CD8-positive, alpha-beta memory T cell (primary cell): ENCODE data around the gene CASK. TPM values are rescaled to one million over a fixed set of nuclear protein-coding genes. Genes with fewer than 3 reads are reported as not detected.
"Not testable (repeated sequence)": the region's sequence is repeated elsewhere in the genome, so short reads cannot be mapped to it uniquely, and the experiment has no call there.

ENCODE experiments used
- CTCF ChIA-PET: fragments of 350-600 bp; sonication (Branson Sonifier 250); formaldehyde crosslinking; loops from one replicate; lab custom pipeline; 2021; ENCODE audit warnings: antibody characterized with exemption; lab: Charles Lee
- POLR2A ChIA-PET: fragments of 350-600 bp; sonication (Branson Sonifier 250); formaldehyde crosslinking; loops from one replicate; lab custom pipeline; 2021; ENCODE audit warnings: antibody characterized with exemption; lab: Charles Lee
- DNase-seq, 5 donors: peaks; one replicate each; pipeline versions ENCODE4 v3.0.0 to v3.0.0-alpha.2; 2020 to 2022; ENCODE audit warnings: mixed read lengths in 1 of 5
- H3K27ac ChIP-seq: one replicate; pipeline ENCODE4 v1.7.0; 2013; ENCODE audit warnings: low read depth, mild to moderate bottlenecking, low read length, moderate library complexity
- H3K27me3 ChIP-seq: 2 replicates; pipeline ENCODE4 v1.7.0; 2013; ENCODE audit warnings: low read length, mild to moderate bottlenecking; ENCODE audit not compliant: insufficient read depth, poor library complexity, severe bottlenecking
- H3K36me3 ChIP-seq: 2 replicates; pipeline ENCODE4 v1.7.0; 2013; ENCODE audit warnings: mild to moderate bottlenecking, low read length, moderate library complexity; ENCODE audit not compliant: insufficient read depth
- H3K4me1 ChIP-seq: 2 replicates; pipeline ENCODE4 v1.7.0; 2013; ENCODE audit warnings: mild to moderate bottlenecking, low read length, moderate library complexity; ENCODE audit not compliant: insufficient read depth
- H3K4me3 ChIP-seq: 2 replicates; pipeline ENCODE4 v1.7.0; 2013; ENCODE audit warnings: mild to moderate bottlenecking, low read length
- H3K9me3 ChIP-seq: 2 replicates; pipeline ENCODE4 v1.7.0; 2013; ENCODE audit warnings: mild to moderate bottlenecking, low read length
- H3K27ac Mint-ChIP-seq, 8 donors: one replicate each; pipeline ENCODE4 v1.8.0; 2020 to 2021; ENCODE audit warnings: mixed read lengths in 8 of 8, mild to moderate bottlenecking in 6 of 8, inconsistent platforms in 3 of 8, moderate library complexity in 3 of 8
- H3K27me3 Mint-ChIP-seq, 2 donors: one replicate each; pipeline ENCODE4 v1.8.0; 2020 to 2021; ENCODE audit warnings: mixed read lengths in 2 of 2, mild to moderate bottlenecking in 1 of 2, moderate library complexity in 1 of 2
- H3K36me3 Mint-ChIP-seq, 3 donors: one replicate each; pipeline ENCODE4 v1.8.0; 2020 to 2021; ENCODE audit warnings: mixed read lengths in 3 of 3, inconsistent platforms in 1 of 3, mild to moderate bottlenecking in 1 of 3
- H3K4me1 Mint-ChIP-seq, 3 donors: one replicate each; pipeline ENCODE4 v1.8.0; 2020 to 2021; ENCODE audit warnings: mixed read lengths in 3 of 3, inconsistent platforms in 1 of 3, mild to moderate bottlenecking in 1 of 3
- H3K4me3 Mint-ChIP-seq, 7 donors: one replicate each; pipeline ENCODE4 v1.8.0; 2020 to 2021; ENCODE audit warnings: mixed read lengths in 7 of 7, mild to moderate bottlenecking in 6 of 7, moderate library complexity in 4 of 7, inconsistent platforms in 2 of 7
- H3K9me3 Mint-ChIP-seq, 5 donors: one replicate each; pipeline ENCODE4 v1.8.0; 2020 to 2022; ENCODE audit warnings: mixed read lengths in 5 of 5, mild to moderate bottlenecking in 3 of 5, moderate library complexity in 2 of 5, inconsistent platforms in 1 of 5
- polyA plus RNA-seq: library from polyadenylated mRNA; unstranded; fragments of 300-500 nt; fragmentation: Illumina TruSeq; gene quantifications from one replicate; pipeline ENCODE4 v1.2.3, GENCODE V29; 2021
- total RNA-seq, 2 experiments: library from RNA; stranded (reverse); gene quantifications; one replicate each; pipeline ENCODE4 v1.2.3, GENCODE V29; 2021

Gene CASK
- total and polyA plus RNA-seq, 3 experiments from 2014 or later: 20.2 to 32.5 (median 28.4) TPM

DNA sequence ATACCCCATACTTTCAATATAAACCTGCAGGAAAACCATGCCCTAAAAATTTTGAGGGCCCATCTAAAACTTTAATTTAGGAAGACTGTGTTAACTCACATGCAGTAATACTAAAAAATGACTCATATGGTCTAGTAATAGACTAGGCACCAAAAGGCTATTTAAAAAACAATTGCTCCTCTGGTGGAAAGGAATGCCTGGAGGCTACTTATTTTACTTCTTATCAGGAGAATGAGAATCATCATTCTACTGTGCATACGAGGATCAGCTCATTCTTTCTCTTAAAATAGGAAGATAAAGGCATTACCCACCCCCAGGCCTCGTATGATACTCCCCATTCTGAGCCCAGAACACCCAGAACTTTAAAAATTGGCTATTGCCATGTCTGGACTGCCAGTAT lies 277.2 kb downstream of the CASK start:
- POLR2A ChIA-PET, H3K27me3 Mint-ChIP-seq, H3K4me3 Mint-ChIP-seq, CTCF ChIA-PET, H3K9me3 ChIP-seq, H3K27ac ChIP-seq, H3K4me1 ChIP-seq, H3K27me3 ChIP-seq, H3K4me1 Mint-ChIP-seq, H3K36me3 ChIP-seq, H3K4me3 ChIP-seq, DNase-seq: not testable (repeated sequence)
- Mint-ChIP-seq H3K9me3 (peaks cover 0 to 19% (median 13%) of the 10 kb centered on the region in 5 donors), H3K27ac (peak overlapping the region in 1 of 8 donors; percentile 15), H3K36me3 (peaks cover 13 to 34% (median 19%) of the 10 kb centered on the region in 3 donors)

DNA sequence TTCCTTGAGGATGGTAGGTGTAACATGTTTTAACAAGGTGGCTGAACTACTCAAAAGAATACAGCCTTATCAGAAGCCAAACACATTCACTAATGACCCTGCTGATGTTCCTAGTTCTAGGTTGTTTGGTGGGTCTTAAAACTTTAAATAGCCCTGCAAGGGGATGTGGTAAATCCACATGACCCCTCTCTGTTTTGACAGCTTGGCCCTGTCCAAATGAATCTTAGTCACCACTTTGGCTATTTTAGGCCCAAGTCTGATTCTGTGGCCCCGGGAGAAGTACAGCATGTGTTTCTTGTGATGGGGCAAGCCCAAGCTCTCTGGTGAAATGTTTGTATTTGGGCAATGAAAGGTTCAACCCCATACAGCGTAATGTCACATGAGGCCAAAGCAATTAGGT lies 289.1 kb downstream of the CASK start:
- Mint-ChIP-seq H3K36me3 (peaks cover 4 to 32% (median 5%) of the 10 kb centered on the region in 3 donors), H3K27ac (no peak overlapping the region), H3K9me3 (no peaks in the 10 kb centered on the region), H3K4me3 (no peak overlapping the region), H3K4me1 (peaks cover 0 to 1% (median 0%) of the 10 kb centered on the region in 3 donors), H3K27me3 (peaks cover 0 to 2% of the 10 kb centered on the region in 2 donors)
- H3K4me3 ChIP-seq: no peak overlapping the region
- H3K9me3 ChIP-seq: no peaks in the 10 kb centered on the region
- no peak for DNase-seq
- no peak overlapping the region for H3K27ac ChIP-seq
- H3K27me3 ChIP-seq: no peaks in the 10 kb centered on the region
- no peaks in the 10 kb centered on the region for H3K36me3 ChIP-seq
- no peaks in the 10 kb centered on the region for H3K4me1 ChIP-seq
- ChIA-PET POLR2A (no interaction called here), CTCF (no interaction called here)

DNA sequence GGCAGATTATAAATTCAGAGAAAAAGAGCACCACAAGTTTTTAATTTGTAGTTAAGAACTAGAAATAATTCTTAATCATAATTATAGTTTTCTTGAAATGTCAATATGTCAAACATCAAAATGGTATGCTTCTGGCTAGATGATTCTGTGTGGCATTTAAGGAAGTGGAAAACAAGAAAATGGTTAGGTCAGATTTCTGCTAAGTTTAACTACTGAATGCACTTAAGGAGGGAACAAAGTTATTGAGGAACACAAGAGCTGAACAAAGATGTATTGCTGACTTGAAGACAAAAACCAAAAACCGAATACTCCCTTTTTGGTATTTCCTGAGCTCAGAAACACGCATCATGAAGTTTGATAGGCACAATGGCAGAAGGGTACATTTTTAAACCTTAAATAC lies 293.3 kb downstream of the CASK start:
- ChIA-PET POLR2A (no interaction called here), CTCF (no interaction called here)
- H3K27me3 Mint-ChIP-seq: peaks cover 0 to 2% of the 10 kb centered on the region in 2 donors
- Histone ChIP-seq H3K4me1 (no peaks in the 10 kb centered on the region), H3K36me3 (no peaks in the 10 kb centered on the region), H3K27ac (no peak overlapping the region), H3K27me3 (no peaks in the 10 kb centered on the region), H3K9me3 (no peaks in the 10 kb centered on the region), H3K4me3 (no peak overlapping the region)
- peaks cover 0 to 29% (median 3%) of the 10 kb centered on the region in 3 donors for H3K36me3 Mint-ChIP-seq
- DNase-seq: no peak
- H3K9me3 Mint-ChIP-seq: no peaks in the 10 kb centered on the region
- peak overlapping the region in 1 of 8 donors; percentile 37 for H3K27ac Mint-ChIP-seq
- peaks cover 0 to 1% (median 0%) of the 10 kb centered on the region in 3 donors for H3K4me1 Mint-ChIP-seq
- H3K4me3 Mint-ChIP-seq: no peak overlapping the region

DNA sequence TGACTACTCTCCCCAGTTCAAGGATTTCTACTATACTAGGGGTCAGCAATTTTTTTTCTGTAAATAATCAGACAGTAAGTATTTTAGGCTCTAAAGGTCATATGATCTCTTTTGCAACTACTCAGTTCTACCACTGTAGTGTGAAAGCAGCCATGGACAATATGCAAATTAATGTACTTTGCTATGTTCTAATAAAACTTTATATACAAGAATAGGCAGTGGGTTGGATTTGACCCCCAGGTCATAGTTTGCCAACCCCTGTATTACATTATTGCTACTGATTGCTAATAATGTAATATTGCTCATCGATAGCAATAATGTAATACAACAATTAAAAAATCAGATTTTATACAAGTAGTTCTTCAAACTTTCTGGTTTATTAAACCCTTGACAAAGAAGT lies 293.8 kb downstream of the CASK start:
- Histone ChIP-seq H3K27ac (no peak overlapping the region), H3K4me1 (no peaks in the 10 kb centered on the region), H3K36me3 (no peaks in the 10 kb centered on the region), H3K9me3 (no peaks in the 10 kb centered on the region), H3K4me3 (no peak overlapping the region), H3K27me3 (no peaks in the 10 kb centered on the region)
- H3K36me3 Mint-ChIP-seq: peaks cover 0 to 30% (median 5%) of the 10 kb centered on the region in 3 donors
- no peaks in the 10 kb centered on the region for H3K9me3 Mint-ChIP-seq
- no peak for DNase-seq
- CTCF ChIA-PET: no interaction called here
- POLR2A ChIA-PET: no interaction called here
- no peak overlapping the region for H3K4me3 Mint-ChIP-seq
- H3K4me1 Mint-ChIP-seq: peaks cover 0 to 1% (median 0%) of the 10 kb centered on the region in 3 donors
- no peak overlapping the region for H3K27ac Mint-ChIP-seq
- H3K27me3 Mint-ChIP-seq: peaks cover 0 to 2% of the 10 kb centered on the region in 2 donors

DNA sequence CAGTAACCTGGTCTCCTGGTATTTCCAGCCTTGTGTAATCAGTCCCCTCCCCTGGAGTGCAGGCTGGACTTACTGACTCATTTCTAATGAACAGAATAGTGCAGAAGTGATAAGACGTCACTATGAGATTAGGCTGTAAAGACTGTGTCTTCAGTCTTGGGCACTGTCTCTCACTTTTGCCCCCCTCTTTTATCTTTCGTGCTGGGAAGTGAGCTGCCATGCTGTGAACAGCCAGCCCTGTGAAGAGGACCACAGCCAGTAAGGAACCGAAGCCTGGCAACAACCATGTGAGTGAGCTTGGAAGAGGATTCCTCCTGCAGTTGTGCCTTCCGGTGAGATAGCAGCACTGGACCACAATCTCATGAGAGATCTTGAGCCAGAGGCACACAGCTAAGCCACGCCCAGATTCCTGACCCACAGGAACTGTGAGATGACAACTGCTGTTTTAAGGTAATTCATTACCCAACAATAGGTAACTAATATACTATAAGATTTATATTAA lies 302.1 kb downstream of the CASK start:
- no peak overlapping the region for H3K4me3 Mint-ChIP-seq
- CTCF ChIA-PET: no interaction called here
- no peak overlapping the region for H3K4me3 ChIP-seq
- no peak overlapping the region for H3K27ac Mint-ChIP-seq
- no peak overlapping the region for H3K27ac ChIP-seq
- H3K36me3 ChIP-seq: no peaks in the 10 kb centered on the region
- POLR2A ChIA-PET: no interaction called here
- H3K4me1 Mint-ChIP-seq: peaks cover 6 to 29% (median 27%) of the 10 kb centered on the region in 3 donors
- peaks cover 0 to 2% of the 10 kb centered on the region in 2 donors for H3K27me3 Mint-ChIP-seq
- H3K36me3 Mint-ChIP-seq: peaks cover 0 to 28% (median 5%) of the 10 kb centered on the region in 3 donors
- H3K9me3 ChIP-seq: no peaks in the 10 kb centered on the region
- no peaks in the 10 kb centered on the region for H3K4me1 ChIP-seq
- H3K27me3 ChIP-seq: no peaks in the 10 kb centered on the region
- H3K9me3 Mint-ChIP-seq: no peaks in the 10 kb centered on the region
- DNase-seq: no peak

DNA sequence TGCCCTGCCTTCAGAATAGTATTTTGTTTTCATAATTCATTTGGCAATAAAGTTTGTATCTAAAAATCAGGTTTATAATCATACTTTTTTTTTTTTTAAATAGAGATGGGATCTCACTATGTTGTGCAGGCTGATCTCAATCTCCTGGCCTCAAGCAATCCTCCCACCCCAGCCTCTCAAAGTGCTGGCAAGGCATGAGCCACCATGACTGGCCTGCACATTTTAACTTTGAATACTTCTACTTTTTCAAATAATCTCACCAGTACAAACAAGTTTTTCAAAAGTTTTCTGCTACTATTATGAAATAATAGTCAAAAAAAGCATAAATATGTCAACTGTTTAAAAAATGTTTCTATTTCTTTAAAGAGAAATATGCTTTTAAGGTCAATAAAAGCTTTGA lies 304.1 kb downstream of the CASK start:
- no peak overlapping the region for H3K27ac ChIP-seq
- H3K27me3 Mint-ChIP-seq: peaks cover 0 to 2% of the 10 kb centered on the region in 2 donors
- peaks cover 0 to 15% (median 2%) of the 10 kb centered on the region in 3 donors for H3K36me3 Mint-ChIP-seq
- no peak overlapping the region for H3K4me3 ChIP-seq
- H3K36me3 ChIP-seq: no peaks in the 10 kb centered on the region
- no peaks in the 10 kb centered on the region for H3K4me1 ChIP-seq
- H3K9me3 Mint-ChIP-seq: no peaks in the 10 kb centered on the region
- CTCF ChIA-PET: no interaction called here
- POLR2A ChIA-PET: no interaction called here
- no peak for DNase-seq
- no peak overlapping the region for H3K27ac Mint-ChIP-seq
- H3K4me1 Mint-ChIP-seq: peaks cover 6 to 29% (median 27%) of the 10 kb centered on the region in 3 donors
- H3K9me3 ChIP-seq: no peaks in the 10 kb centered on the region
- H3K4me3 Mint-ChIP-seq: no peak overlapping the region
- H3K27me3 ChIP-seq: no peaks in the 10 kb centered on the region

DNA sequence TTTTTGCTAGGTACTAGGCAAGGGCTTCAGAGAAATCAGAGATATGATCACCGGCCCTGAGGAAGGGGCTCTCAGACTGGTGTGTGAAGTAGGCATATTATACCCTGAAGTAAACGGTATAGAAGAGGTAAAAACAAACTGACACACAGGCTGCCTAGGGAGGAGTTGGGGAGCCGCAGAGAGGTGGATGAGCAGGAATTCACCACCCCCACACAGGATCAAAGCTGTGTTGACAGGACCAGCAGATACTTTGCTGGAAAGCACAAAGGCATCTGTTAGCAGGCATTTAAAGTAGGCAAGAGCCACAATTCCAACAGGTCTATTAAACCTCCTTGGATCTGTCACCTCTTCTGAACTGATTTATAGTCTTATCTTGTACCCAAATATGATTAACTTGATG lies 306.4 kb downstream of the CASK start:
- Histone ChIP-seq H3K27ac (no peak overlapping the region), H3K27me3 (no peaks in the 10 kb centered on the region), H3K4me3 (no peak overlapping the region), H3K9me3 (no peaks in the 10 kb centered on the region), H3K36me3 (no peaks in the 10 kb centered on the region), H3K4me1 (no peaks in the 10 kb centered on the region)
- H3K27ac Mint-ChIP-seq: no peak overlapping the region
- H3K27me3 Mint-ChIP-seq: peaks cover 0 to 2% of the 10 kb centered on the region in 2 donors
- peaks cover 0 to 8% (median 2%) of the 10 kb centered on the region in 3 donors for H3K36me3 Mint-ChIP-seq
- H3K4me1 Mint-ChIP-seq: peaks cover 3 to 25% (median 23%) of the 10 kb centered on the region in 3 donors
- POLR2A ChIA-PET: no interaction called here
- no peak overlapping the region for H3K4me3 Mint-ChIP-seq
- no peak for DNase-seq
- H3K9me3 Mint-ChIP-seq: no peaks in the 10 kb centered on the region
- CTCF ChIA-PET: no interaction called here

DNA sequence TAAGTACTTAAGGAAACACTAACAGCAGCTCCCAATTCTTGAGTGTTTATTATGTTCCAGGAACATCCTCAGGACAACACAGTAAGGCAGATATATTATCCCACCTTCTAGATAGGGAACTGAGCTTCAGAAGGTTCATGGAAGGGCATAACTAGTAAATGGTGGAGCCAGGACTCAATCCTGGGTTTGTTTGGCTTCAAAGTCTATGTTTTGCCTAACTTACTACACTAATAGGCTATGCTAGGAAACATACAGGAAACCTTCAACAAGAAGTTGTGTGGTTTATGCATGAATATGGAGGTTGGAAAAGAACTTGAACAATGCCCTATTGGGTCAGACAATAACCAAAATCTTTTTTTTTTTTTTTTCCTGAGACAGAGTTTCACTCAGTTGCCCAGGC lies 307.1 kb downstream of the CASK start:
- H3K27me3 Mint-ChIP-seq: peaks cover 0 to 2% of the 10 kb centered on the region in 2 donors
- POLR2A ChIA-PET: interaction anchor here (0.6 kb wide), 1 partner anchor 435 kb away, joined by 3 read pairs; no protein-coding TSS in a partner anchor
- no peak overlapping the region for H3K4me3 ChIP-seq
- no peaks in the 10 kb centered on the region for H3K4me1 ChIP-seq
- CTCF ChIA-PET: no interaction called here
- no peak overlapping the region for H3K27ac Mint-ChIP-seq
- no peaks in the 10 kb centered on the region for H3K9me3 Mint-ChIP-seq
- H3K4me1 Mint-ChIP-seq: peaks cover 3 to 24% (median 22%) of the 10 kb centered on the region in 3 donors
- no peak overlapping the region for H3K27ac ChIP-seq
- H3K9me3 ChIP-seq: no peaks in the 10 kb centered on the region
- no peak overlapping the region for H3K4me3 Mint-ChIP-seq
- no peaks in the 10 kb centered on the region for H3K36me3 ChIP-seq
- no peaks in the 10 kb centered on the region for H3K27me3 ChIP-seq
- H3K36me3 Mint-ChIP-seq: peaks cover 0 to 6% (median 2%) of the 10 kb centered on the region in 3 donors
- no peak for DNase-seq
